Measurements from ENCODE around the gene NOL4L. TPM values are rescaled to one million over a fixed set of nuclear protein-coding genes. Genes with fewer than 3 reads are reported as not detected.

The NOL4L gene
- total RNA-seq: 29.3 and 58.1 TPM in 2 replicates

GRCh38 chr20:32585011-32585585 is at the start of gene NOL4L:
Gene NOL4L (minus strand): TSS chr20:32585333. CDS start chr20:32584890, 443 bp downstream.

Other genes with a start within 250 kb of the NOL4L start
- 24.8 and 32.7 TPM in 2 replicates for gene ASXL1, start 227.0 kb downstream of the NOL4L start, total RNA-seq
- not detected in 2 replicates for gene C20orf203, start 88.6 kb upstream of the NOL4L start, total RNA-seq
- 39.8 and 48.7 TPM in 2 replicates for gene COMMD7, start 158.1 kb upstream of the NOL4L start, total RNA-seq
- gene DNMT3B, start 177.1 kb upstream of the NOL4L start, total RNA-seq: 10.8 and 18.7 TPM in 2 replicates
- 57.3 and 90.8 TPM in 2 replicates for gene MAPRE1, start 234.6 kb upstream of the NOL4L start, total RNA-seq